ENCODE data around the gene LRRC26.

DNA sequence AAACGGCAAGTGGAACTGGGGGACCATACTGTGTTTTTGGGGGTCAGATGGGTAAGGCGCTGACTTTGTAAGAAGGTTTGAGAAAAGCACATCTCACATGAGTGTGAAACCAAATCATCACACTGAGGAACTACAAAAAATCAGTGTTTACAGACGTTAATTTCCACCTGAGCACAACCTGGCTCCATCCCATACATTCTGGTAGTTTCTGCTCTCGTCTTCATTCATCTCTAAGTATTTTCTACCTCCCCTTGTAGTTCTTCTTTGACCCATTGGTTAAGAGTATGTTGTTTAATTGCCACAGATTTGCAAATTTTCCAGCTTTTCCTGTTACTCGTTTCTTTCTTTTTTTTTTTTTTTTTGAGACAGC lies 46.4 kb downstream of the LRRC26 start:
- no peak for TF ChIP-seq CTCF (IDR thresholded peaks at IDR 0.05)
- TF ChIP-seq POLR2A (IDR thresholded peaks at IDR 0.05): no peak
